HL-60 (cell line): ENCODE measurements around the gene PPP5C.

Source experiments
- CTCF ChIP-seq: IDR thresholded peaks from one replicate; pipeline ENCODE4 v1.5.1; 2011; ENCODE audit warnings: low read length, control low read depth, inconsistent platforms; ENCODE audit not compliant: insufficient read depth
- POLR2AphosphoS5 ChIP-seq: IDR thresholded peaks from 2 replicates; pipeline ENCODE4 v1.6.1; 2012; ENCODE audit warnings: low read depth
- REST ChIP-seq: IDR thresholded peaks from 2 replicates; pipeline ENCODE4 v1.6.1; 2012; ENCODE audit warnings: low read depth; ENCODE audit not compliant: insufficient replicate concordance
- SPI1 ChIP-seq: IDR thresholded peaks from 2 replicates; pipeline ENCODE4 v1.6.1; 2012; ENCODE audit warnings: low read depth, mild to moderate bottlenecking, borderline replicate concordance

GRCh38 chr19:46347985-46348384, 1.1 kb downstream of the PPP5C start:
- TF ChIP-seq POLR2AphosphoS5 (no peak), CTCF (no peak), REST (no peak), SPI1 (no peak)
